Peyer's patch (tissue), 4 donors: Measurements from ENCODE around the gene SLC50A1. TPM values are rescaled to one million over a fixed set of nuclear protein-coding genes. Genes with fewer than 3 reads are reported as not detected.
"Not testable (repeated sequence)": the region's sequence is repeated elsewhere in the genome, so short reads cannot be mapped to it uniquely, and the experiment has no call there.

ENCODE experiments used
- DNase-seq, 3 donors: peaks; one replicate each; pipeline ENCODE4 v3.0.0-alpha.2; 2017 to 2019
- H3K27ac ChIP-seq, 4 donors: fragments of 200-600 bp; sonication (generic); one replicate each; pipeline ENCODE4 v1.5.1; 2016 to 2019
- H3K27me3 ChIP-seq, 2 donors: fragments of 200-600 bp; sonication (generic); one replicate each; pipeline ENCODE4 v1.5.1; 2019
- H3K36me3 ChIP-seq, 3 donors: fragments of 200-600 bp; sonication (generic); one replicate each; pipeline ENCODE4 v1.5.1; 2016 to 2019
- H3K4me1 ChIP-seq, 4 donors: fragments of 200-600 bp; sonication (generic); one replicate each; pipeline ENCODE4 v1.5.1; 2016 to 2019
- H3K4me3 ChIP-seq, 4 donors: fragments of 200-600 bp; sonication (generic); 1 replicate in 3 of 4; 2 replicates in 1 of 4; pipeline ENCODE4 v1.5.1; 2016 to 2019; ENCODE audit warnings: mild to moderate bottlenecking in 1 of 4
- H3K9me3 ChIP-seq, 4 donors: fragments of 200-600 bp; sonication (generic); one replicate each; pipeline ENCODE4 v1.5.1; 2016 to 2019; ENCODE audit warnings: mild to moderate bottlenecking in 1 of 4
- CTCF ChIP-seq, 6 experiments: fragments of 450-650 bp in 4 of 6; fragments of 200-600 bp in 2 of 6; sonication (generic) in 1 of 6; IDR thresholded peaks; one replicate each; pipeline ENCODE4 v1.5.1; 2017 to 2019; ENCODE audit warnings: antibody characterized with exemption in 6 of 6, mild to moderate bottlenecking in 3 of 6, moderate library complexity in 1 of 6
- POLR2A ChIP-seq, 2 donors: fragments of 450-650 bp; IDR thresholded peaks; one replicate each; pipeline ENCODE4 v1.5.1; 2017; ENCODE audit warnings: antibody characterized with exemption in 2 of 2, mild to moderate bottlenecking in 2 of 2, moderate library complexity in 2 of 2
- total RNA-seq, 4 donors: library from RNA; depleted of rRNA; stranded (reverse); fragments of >200 nt; gene quantifications; one replicate each; pipeline ENCODE4 v1.1.0, GENCODE V29; 2016

Gene SLC50A1
- total RNA-seq, 4 donors from 2014 or later: 42.5 to 83.3 (median 46.7) TPM

- Histone ChIP-seq H3K4me1 (peaks cover 0 to 18% (median 5%) of the 10 kb centered on the region in 4 donors), H3K4me3 (no peak overlapping the region), H3K36me3 (peaks cover 0 to 9% (median 0%) of the 10 kb centered on the region in 3 donors), H3K9me3 (no peaks in the 10 kb centered on the region), H3K27ac (peak overlapping the region in 3 of 4 donors; percentile 42 to 61 (median 61)), H3K27me3 (no peaks in the 10 kb centered on the region)
- peak in 1 of 3 donors; percentile 11 for DNase-seq
- no peak for TF ChIP-seq POLR2A (IDR thresholded peaks at IDR 0.05)
- no peak for TF ChIP-seq CTCF (IDR thresholded peaks at IDR 0.05)
Measured at GRCh38 chr1:155166051-155166470, 30.4 kb downstream of the SLC50A1 start.

GRCh38 chr1:155166471-155167165, 31.0 kb downstream of the SLC50A1 start:
- H3K36me3 ChIP-seq: peaks cover 0 to 9% (median 0%) of the 10 kb centered on the region in 3 donors
- TF ChIP-seq CTCF (IDR thresholded peaks at IDR 0.05): no peak
- TF ChIP-seq POLR2A (IDR thresholded peaks at IDR 0.05): no peak
- peak in 2 of 3 donors; percentile 18 to 54 for DNase-seq

GRCh38 chr1:155167166-155168104, 31.8 kb downstream of the SLC50A1 start:
- peaks cover 0 to 26% (median 5%) of the 10 kb centered on the region in 4 donors for H3K4me1 ChIP-seq
- peak overlapping the region in 1 of 4 donors; percentile 31 for H3K4me3 ChIP-seq
- H3K27me3 ChIP-seq: no peaks in the 10 kb centered on the region
- H3K36me3 ChIP-seq: peaks cover 0 to 9% (median 0%) of the 10 kb centered on the region in 3 donors
- DNase-seq: peak; percentile 82 to 95 (median 92)
- no peaks in the 10 kb centered on the region for H3K9me3 ChIP-seq
- peak overlapping the region in 3 of 4 donors; percentile 44 to 61 (median 61) for H3K27ac ChIP-seq
- TF ChIP-seq CTCF (IDR thresholded peaks at IDR 0.05): peak; percentile 70 to 98 (median 92)
- TF ChIP-seq POLR2A (IDR thresholded peaks at IDR 0.05): no peak

More at GRCh38 chr1:155166471-155167165, 31.0 kb downstream of the SLC50A1 start:
- H3K4me3 ChIP-seq: no peak overlapping the region
- H3K27ac ChIP-seq: peak overlapping the region in 3 of 4 donors; percentile 44 to 61 (median 61)
- no peaks in the 10 kb centered on the region for H3K9me3 ChIP-seq
- H3K4me1 ChIP-seq: peaks cover 0 to 18% (median 5%) of the 10 kb centered on the region in 4 donors
- H3K27me3 ChIP-seq: no peaks in the 10 kb centered on the region

DNA sequence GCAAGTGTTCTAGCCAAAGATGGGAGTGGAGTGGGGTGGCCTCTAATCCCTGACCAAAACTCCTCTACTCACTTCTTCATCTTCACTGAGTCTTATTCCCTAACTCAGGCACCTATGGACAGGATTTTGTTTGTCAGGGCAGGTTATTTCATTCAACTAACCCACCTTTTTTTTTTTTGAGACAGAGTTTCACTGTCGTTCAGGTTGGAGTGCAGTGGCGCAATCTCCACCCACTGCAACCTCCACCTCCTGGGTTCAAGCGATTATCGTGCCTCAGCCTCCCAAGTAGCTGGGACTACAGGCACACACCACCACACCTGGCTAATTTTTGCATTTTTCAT, 32.4 kb downstream of the SLC50A1 start:
- peaks cover 0 to 28% (median 5%) of the 10 kb centered on the region in 4 donors for H3K4me1 ChIP-seq
- H3K27ac ChIP-seq, H3K4me3 ChIP-seq: not testable (repeated sequence)

DNA sequence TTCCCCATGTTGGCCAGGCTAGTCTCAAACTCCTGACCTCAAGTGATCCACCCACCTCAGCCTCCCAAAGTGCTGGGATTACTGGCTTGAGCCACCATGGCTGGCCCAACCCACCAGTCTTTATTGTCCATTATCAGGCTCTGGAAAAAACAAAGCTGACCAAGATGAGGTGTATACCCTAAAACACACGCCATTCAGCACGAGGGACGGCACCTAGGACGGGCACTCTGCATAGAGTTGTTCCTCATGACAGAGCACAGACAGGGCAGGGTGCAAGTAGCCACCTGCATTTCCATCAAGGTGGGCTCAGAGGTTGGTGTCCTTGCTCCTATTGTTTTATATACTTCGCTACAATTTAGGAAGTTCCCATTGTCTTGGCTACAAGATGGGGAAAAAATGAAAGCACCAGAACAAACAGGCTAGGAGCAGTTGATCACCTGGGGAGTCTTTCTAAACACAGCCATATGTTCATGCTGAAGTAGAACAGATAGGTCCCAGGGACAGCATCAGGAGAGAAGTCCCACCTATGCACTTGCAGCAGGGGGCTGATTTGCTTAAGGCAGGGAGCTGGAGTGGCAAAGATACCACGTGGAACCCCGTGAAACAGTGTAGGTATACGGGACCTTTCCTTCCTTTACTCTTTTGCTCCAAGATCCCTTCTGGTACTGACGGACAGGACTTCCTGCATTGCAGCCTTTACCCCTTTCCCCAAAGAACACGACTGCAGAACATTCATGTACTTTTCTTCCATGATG, 33.0 kb downstream of the SLC50A1 start:
- Histone ChIP-seq H3K27me3 (no peaks in the 10 kb centered on the region), H3K4me1 (peaks cover 0 to 32% (median 8%) of the 10 kb centered on the region in 4 donors), H3K9me3 (no peaks in the 10 kb centered on the region), H3K4me3 (no peak overlapping the region), H3K27ac (no peak overlapping the region), H3K36me3 (peaks cover 0 to 9% (median 0%) of the 10 kb centered on the region in 3 donors)
- peak in 2 of 3 donors; percentile 7 to 36 for DNase-seq
- no peak for TF ChIP-seq POLR2A (IDR thresholded peaks at IDR 0.05)
- TF ChIP-seq CTCF (IDR thresholded peaks at IDR 0.05): no peak

More for the DNA sequence above, 32.4 kb downstream of the SLC50A1 start:
- H3K9me3 ChIP-seq, H3K36me3 ChIP-seq, DNase-seq, H3K27me3 ChIP-seq: not testable (repeated sequence)
